ENCODE measurements around the gene CATSPERE.
"Not testable (repeated sequence)": the region's sequence is repeated elsewhere in the genome, so short reads cannot be mapped to it uniquely, and the experiment has no call there.

DNA sequence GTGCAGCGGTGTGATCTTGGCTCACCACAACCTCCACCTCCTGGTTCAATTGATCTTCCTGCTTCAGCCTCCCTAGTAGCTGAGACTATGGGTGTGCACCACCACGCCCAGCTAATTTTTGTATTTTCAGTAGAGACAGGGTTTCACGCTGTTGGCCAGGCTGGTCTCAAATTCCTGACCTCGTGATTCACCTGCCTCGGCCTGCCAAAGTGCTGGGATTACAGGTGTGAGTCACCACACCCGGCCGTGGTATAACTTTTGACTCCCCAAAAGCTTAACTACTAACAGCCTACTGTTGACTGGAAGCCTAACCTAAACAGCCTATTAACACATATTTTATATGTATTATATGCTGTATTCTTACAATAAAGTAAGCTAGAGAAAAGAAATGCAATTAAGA, 117.1 kb downstream of the CATSPERE start:
- TF ChIP-seq ZNF212 (CRISPR knock-in tag; IDR thresholded peaks at IDR 0.05); ETV6 (IDR thresholded peaks at IDR 0.05; ENCODE audit: borderline replicate concordance in 1 of 2, low read depth in 2 of 2, low read length in 1 of 2); ETV6 (CRISPR knock-in tag; IDR thresholded peaks at IDR 0.05; ENCODE audit: borderline replicate concordance); MTA2 (IDR thresholded peaks at IDR 0.05; ENCODE audit: low read depth): not testable (repeated sequence)
